ENCODE data around the gene GRID2. TPM values are rescaled to one million over a fixed set of nuclear protein-coding genes. Genes with fewer than 3 reads are reported as not detected.

GRID2 gene
- total and polyA plus RNA-seq, 2 experiments from 2014 or later, result 0.12 TPM; not detected in 1

DNA sequence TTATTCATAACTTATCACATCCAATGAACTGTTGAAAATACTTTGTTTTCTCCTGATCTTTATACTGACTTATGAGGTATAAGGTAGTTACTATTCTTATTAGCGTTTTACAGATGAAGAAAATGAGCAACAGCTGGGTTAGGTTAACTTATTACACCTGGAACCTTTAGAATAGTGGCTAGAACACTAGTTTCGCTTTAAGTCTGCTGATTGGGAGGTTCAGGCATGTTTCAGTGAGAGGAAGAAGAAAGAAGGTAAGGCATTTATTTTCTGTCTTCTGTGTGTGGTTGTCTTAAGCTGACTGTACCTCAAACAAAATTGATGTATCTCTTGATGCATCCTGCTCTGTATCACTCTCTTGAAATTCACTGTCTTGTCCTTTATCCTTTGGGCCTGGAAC, 302.5 kb downstream of the GRID2 start:
- no peak overlapping the region for H3K27ac ChIP-seq

DNA sequence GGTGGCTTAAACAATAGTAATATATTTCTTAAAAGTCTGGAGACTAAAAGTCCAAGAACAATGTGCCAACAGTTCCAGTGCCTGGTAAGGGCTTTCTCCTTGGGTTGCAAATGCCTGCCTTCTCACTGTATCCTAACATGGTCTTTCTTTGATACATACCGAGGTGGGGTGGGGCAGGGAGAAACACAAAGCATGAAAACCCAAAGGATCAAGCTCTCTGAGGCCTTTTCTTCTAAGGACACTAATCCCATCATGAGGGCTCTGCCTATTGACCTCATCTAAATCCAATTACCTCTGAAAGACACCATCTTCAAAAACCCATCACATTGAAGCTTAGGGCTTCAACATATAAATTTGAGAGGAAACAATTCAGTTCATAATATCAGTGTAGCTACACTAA, 311.3 kb downstream of the GRID2 start:
- DNase-seq (ENCODE audit: low read depth in 1 of 2, low spot score in 1 of 2), result no peak

More for the DNA sequence above, 302.5 kb downstream of the GRID2 start:
- no peak for TF ChIP-seq CTCF (IDR thresholded peaks at IDR 0.05; ENCODE audit: low read depth, low read length)
- H3K36me3 ChIP-seq, result no peaks in the 10 kb centered on the region
- no peaks in the 10 kb centered on the region for H3K9me3 ChIP-seq (ENCODE audit: low read depth)
- no peak for DNase-seq (ENCODE audit: low read depth in 1 of 2, low spot score in 1 of 2)
- no peak overlapping the region for H3K4me3 ChIP-seq
- H3K4me1 ChIP-seq (ENCODE audit: low read depth), result no peaks in the 10 kb centered on the region
- no peaks in the 10 kb centered on the region for H3K27me3 ChIP-seq

GRCh38 chr4:92618968-92619367, 315.2 kb downstream of the GRID2 start:
- Histone ChIP-seq H3K9me3 (ENCODE audit: low read depth) (no peaks in the 10 kb centered on the region), H3K4me3 (no peak overlapping the region), H3K27ac (no peak overlapping the region), H3K4me1 (ENCODE audit: low read depth) (no peaks in the 10 kb centered on the region), H3K27me3 (no peaks in the 10 kb centered on the region), H3K36me3 (no peaks in the 10 kb centered on the region)
- no peak for TF ChIP-seq CTCF (IDR thresholded peaks at IDR 0.05; ENCODE audit: low read depth, low read length)
- peak in 1 of 2 donors; percentile 2 for DNase-seq (ENCODE audit: low read depth in 1 of 2, low spot score in 1 of 2)

More for the DNA sequence above, 311.3 kb downstream of the GRID2 start:
- Histone ChIP-seq H3K27ac (no peak overlapping the region), H3K9me3 (ENCODE audit: low read depth) (no peaks in the 10 kb centered on the region), H3K27me3 (no peaks in the 10 kb centered on the region), H3K36me3 (no peaks in the 10 kb centered on the region), H3K4me3 (no peak overlapping the region), H3K4me1 (ENCODE audit: low read depth) (no peaks in the 10 kb centered on the region)
- TF ChIP-seq CTCF (IDR thresholded peaks at IDR 0.05; ENCODE audit: low read depth, low read length), result no peak

DNA sequence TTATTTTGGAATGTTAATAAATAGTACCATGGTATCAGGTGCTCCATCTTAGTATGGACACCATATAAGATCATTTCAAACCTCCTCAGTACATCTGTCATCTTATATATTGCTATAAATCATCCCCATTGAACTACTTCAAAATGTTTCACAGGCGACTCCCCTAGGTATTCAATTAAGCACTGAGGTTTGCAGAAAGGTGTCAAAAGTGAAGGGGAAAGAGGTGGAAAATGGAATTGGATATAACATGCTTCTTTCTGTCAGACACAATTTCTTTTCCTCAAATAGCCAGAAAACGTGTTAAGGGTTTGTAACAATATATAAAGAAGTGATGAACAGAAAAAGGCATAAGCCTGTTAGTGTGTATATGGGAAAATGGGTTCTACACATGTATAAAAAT, 325.5 kb downstream of the GRID2 start:
- no peak for DNase-seq (ENCODE audit: low read depth in 1 of 2, low spot score in 1 of 2)
- H3K36me3 ChIP-seq, result no peaks in the 10 kb centered on the region
- H3K27ac ChIP-seq, result no peak overlapping the region
- H3K27me3 ChIP-seq, result no peaks in the 10 kb centered on the region
- H3K4me3 ChIP-seq, result no peak overlapping the region
- no peaks in the 10 kb centered on the region for H3K9me3 ChIP-seq (ENCODE audit: low read depth)
- no peaks in the 10 kb centered on the region for H3K4me1 ChIP-seq (ENCODE audit: low read depth)
- no peak for TF ChIP-seq CTCF (IDR thresholded peaks at IDR 0.05; ENCODE audit: low read depth, low read length)

DNA sequence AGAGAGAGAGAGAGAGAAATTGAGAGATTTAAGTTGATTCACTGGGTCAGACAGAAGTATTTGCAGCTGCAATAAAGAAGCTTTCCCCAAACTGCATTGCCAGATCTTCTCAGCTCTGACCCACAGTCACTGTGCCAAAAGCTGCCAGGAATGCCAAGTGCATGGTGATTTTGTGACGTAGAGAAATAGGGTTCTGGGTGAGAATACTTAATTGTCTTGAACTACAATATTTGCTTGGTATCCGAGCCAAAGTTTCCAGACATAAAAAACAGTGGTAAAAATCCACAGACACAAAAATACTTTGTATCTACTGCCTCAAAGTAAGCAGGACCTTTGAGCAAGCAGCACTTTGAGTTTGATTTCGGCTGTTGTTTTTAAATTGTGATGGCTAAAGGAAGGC, 331.1 kb downstream of the GRID2 start:
- H3K27me3 ChIP-seq, result no peaks in the 10 kb centered on the region
- H3K4me3 ChIP-seq, result no peak overlapping the region
- TF ChIP-seq CTCF (IDR thresholded peaks at IDR 0.05; ENCODE audit: low read depth, low read length), result no peak
- H3K9me3 ChIP-seq (ENCODE audit: low read depth), result no peaks in the 10 kb centered on the region
- H3K36me3 ChIP-seq, result no peaks in the 10 kb centered on the region
- DNase-seq (ENCODE audit: low read depth in 1 of 2, low spot score in 1 of 2), result no peak
- no peaks in the 10 kb centered on the region for H3K4me1 ChIP-seq (ENCODE audit: low read depth)
- no peak overlapping the region for H3K27ac ChIP-seq

Measured in cardiac muscle cell (in vitro differentiated cells and primary cell).